ENCODE data around the gene DBT.
"Not testable (repeated sequence)": the region's sequence is repeated elsewhere in the genome, so short reads cannot be mapped to it uniquely, and the experiment has no call there.

Gene DBT

DNA sequence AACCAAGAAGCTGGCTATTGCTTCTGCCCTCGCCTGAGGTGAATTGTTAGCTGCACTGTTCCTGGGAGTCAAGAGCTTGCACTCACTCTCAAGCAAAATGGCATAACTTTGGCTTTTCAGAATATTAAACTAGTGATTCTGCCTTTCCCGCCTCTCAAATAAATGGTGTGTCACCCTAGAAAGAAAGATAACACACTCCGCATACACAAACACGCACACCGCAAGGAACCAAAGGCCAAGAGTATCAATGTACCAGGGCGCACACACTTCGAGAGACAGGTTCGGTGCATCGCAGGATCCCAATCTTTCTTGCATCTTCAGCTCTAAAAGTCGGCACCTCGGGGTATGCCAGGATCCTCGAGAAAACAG, 15.9 kb upstream of the DBT start (continued):
- no peak for TF ChIP-seq ZFHX2 (tag by site-specific recombination; conservative IDR thresholded peaks at IDR 0.05)
- 0 out of 2 replicates have a peak, but pooled peaks have one; percentile 14 for TF ChIP-seq ZFP37 (tag by site-specific recombination; IDR thresholded peaks at IDR 0.05)
- TF ChIP-seq ZNF76 (tag by site-specific recombination; IDR thresholded peaks at IDR 0.05; ENCODE audit: borderline replicate concordance, low read depth), result no peak
- TF ChIP-seq ZNF529 (tag by site-specific recombination; IDR thresholded peaks at IDR 0.05; ENCODE audit: insufficient replicate concordance), result no peak
- TF ChIP-seq, protein P1, sequence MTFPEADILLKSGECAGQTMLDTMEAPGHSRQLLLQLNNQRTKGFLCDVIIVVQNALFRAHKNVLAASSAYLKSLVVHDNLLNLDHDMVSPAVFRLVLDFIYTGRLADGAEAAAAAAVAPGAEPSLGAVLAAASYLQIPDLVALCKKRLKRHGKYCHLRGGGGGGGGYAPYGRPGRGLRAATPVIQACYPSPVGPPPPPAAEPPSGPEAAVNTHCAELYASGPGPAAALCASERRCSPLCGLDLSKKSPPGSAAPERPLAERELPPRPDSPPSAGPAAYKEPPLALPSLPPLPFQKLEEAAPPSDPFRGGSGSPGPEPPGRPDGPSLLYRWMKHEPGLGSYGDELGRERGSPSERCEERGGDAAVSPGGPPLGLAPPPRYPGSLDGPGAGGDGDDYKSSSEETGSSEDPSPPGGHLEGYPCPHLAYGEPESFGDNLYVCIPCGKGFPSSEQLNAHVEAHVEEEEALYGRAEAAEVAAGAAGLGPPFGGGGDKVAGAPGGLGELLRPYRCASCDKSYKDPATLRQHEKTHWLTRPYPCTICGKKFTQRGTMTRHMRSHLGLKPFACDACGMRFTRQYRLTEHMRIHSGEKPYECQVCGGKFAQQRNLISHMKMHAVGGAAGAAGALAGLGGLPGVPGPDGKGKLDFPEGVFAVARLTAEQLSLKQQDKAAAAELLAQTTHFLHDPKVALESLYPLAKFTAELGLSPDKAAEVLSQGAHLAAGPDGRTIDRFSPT (tag by site-specific recombination; IDR thresholded peaks at IDR 0.05), result no peak
- no peak for TF ChIP-seq ZNF416 (tag by site-specific recombination; IDR thresholded peaks at IDR 0.05)
- 0 out of 2 replicates have a peak, but pooled peaks have one; percentile 68 for TF ChIP-seq ZNF777 (tag by site-specific recombination; IDR thresholded peaks at IDR 0.05; ENCODE audit: borderline replicate concordance)
- TF ChIP-seq MEIS1 (CRISPR knock-in tag; IDR thresholded peaks at IDR 0.05; ENCODE audit: borderline replicate concordance), result no peak
- TF ChIP-seq, protein P2, sequence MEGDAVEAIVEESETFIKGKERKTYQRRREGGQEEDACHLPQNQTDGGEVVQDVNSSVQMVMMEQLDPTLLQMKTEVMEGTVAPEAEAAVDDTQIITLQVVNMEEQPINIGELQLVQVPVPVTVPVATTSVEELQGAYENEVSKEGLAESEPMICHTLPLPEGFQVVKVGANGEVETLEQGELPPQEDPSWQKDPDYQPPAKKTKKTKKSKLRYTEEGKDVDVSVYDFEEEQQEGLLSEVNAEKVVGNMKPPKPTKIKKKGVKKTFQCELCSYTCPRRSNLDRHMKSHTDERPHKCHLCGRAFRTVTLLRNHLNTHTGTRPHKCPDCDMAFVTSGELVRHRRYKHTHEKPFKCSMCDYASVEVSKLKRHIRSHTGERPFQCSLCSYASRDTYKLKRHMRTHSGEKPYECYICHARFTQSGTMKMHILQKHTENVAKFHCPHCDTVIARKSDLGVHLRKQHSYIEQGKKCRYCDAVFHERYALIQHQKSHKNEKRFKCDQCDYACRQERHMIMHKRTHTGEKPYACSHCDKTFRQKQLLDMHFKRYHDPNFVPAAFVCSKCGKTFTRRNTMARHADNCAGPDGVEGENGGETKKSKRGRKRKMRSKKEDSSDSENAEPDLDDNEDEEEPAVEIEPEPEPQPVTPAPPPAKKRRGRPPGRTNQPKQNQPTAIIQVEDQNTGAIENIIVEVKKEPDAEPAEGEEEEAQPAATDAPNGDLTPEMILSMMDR (tag by site-specific recombination; IDR thresholded peaks at IDR 0.05), result no peak
- TF ChIP-seq, protein P3, sequence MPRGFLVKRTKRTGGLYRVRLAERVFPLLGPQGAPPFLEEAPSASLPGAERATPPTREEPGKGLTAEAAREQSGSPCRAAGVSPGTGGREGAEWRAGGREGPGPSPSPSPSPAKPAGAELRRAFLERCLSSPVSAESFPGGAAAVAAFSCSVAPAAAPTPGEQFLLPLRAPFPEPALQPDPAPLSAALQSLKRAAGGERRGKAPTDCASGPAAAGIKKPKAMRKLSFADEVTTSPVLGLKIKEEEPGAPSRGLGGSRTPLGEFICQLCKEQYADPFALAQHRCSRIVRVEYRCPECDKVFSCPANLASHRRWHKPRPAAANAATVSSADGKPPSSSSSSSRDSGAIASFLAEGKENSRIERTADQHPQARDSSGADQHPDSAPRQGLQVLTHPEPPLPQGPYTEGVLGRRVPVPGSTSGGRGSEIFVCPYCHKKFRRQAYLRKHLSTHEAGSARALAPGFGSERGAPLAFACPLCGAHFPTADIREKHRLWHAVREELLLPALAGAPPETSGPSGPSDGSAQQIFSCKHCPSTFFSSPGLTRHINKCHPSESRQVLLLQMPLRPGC (tag by site-specific recombination; IDR thresholded peaks at IDR 0.05), result no peak

DNA sequence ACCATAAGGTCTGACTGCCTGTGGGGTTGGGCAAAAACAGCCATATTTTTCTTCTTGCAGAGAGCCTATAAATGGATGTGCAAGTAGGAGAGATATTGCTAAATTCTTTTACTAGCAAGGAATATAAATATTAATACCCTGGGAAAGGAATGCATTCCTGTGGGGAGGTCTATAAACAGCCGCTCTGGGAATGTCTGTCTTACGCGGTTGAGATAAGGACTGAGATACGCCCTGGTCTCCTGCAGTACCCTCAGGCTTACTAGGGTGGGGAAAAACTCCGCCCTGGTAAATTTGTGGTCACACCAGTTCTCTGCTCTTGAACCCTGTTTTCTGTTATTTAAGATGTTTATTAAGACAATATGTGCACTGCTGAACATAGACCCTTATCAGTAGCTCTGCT, 14.4 kb upstream of the DBT start:
- H3K27ac ChIP-seq (ENCODE audit: extremely low read depth, low read depth, low read length); H3K9me3 ChIP-seq (ENCODE audit: control insufficient read depth, insufficient read depth, low read depth, low read length); H3K4me3 ChIP-seq (ENCODE audit: low read depth, low read length); CTCF ChIA-PET; H3K4me1 ChIP-seq (ENCODE audit: control insufficient read depth, insufficient read depth, low read length): not testable (repeated sequence)
- H3K36me3 ChIP-seq (ENCODE audit: control insufficient read depth in 2 of 2, insufficient read depth in 1 of 2, low read length in 2 of 2), result peaks cover 13 to 28% of the 10 kb centered on the region in 2 experiments; a peak in 2 of 3 replicates
- POLR2A ChIA-PET, result interaction anchor here (2.9 kb wide), 1 partner anchor 88 kb away, joined by 18 read pairs; the partner anchor contains the start of gene CDC14A

DNA sequence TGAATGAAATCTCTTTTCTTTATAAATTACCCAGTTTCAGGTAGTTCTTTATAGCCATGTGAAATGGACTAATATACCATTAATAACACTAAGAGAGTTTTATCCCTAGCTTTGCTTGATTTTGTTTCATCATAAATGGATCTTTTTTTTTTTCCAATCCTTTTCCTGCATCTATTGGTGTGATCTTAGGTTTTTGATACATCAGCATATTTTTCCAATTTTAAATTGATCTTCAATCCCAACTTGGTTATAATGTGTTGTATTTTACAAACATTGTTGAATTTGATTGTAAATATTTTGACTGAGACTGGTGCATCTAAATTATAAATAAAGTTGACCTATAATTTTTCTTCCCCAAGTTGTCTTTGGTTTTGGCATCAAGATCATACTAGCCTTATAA, 12.1 kb upstream of the DBT start:
- ChIA-PET CTCF (no interaction called here), POLR2A (no interaction called here)
- Histone ChIP-seq H3K4me1 (ENCODE audit: control insufficient read depth, insufficient read depth, low read length) (no peaks in the 10 kb centered on the region), H3K36me3 (ENCODE audit: control insufficient read depth in 2 of 2, insufficient read depth in 1 of 2, low read length in 2 of 2) (peaks cover 0 to 9% of the 10 kb centered on the region in 2 experiments; a peak in 1 of 3 replicates), H3K9me3 (ENCODE audit: control insufficient read depth, insufficient read depth, low read depth, low read length) (no peaks in the 10 kb centered on the region), H3K27ac (ENCODE audit: extremely low read depth, low read depth, low read length) (no peak overlapping the region), H3K4me3 (ENCODE audit: low read depth, low read length) (no peak overlapping the region)
- TF ChIP-seq, protein P4, sequence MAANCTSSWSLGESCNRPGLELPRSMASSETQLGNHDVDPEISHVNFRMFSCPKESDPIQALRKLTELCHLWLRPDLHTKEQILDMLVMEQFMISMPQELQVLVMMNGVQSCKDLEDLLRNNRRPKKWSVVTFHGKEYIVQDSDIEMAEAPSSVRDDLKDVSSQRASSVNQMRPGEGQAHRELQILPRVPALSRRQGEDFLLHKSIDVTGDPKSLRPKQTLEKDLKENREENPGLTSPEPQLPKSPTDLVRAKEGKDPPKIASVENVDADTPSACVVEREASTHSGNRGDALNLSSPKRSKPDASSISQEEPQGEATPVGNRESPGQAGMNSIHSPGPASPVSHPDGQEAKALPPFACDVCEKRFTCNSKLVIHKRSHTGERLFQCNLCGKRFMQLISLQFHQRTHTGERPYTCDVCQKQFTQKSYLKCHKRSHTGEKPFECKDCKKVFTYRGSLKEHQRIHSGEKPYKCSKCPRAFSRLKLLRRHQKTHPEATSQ (tag by site-specific recombination; IDR thresholded peaks at IDR 0.05), result no peak
- TF ChIP-seq, protein P5, sequence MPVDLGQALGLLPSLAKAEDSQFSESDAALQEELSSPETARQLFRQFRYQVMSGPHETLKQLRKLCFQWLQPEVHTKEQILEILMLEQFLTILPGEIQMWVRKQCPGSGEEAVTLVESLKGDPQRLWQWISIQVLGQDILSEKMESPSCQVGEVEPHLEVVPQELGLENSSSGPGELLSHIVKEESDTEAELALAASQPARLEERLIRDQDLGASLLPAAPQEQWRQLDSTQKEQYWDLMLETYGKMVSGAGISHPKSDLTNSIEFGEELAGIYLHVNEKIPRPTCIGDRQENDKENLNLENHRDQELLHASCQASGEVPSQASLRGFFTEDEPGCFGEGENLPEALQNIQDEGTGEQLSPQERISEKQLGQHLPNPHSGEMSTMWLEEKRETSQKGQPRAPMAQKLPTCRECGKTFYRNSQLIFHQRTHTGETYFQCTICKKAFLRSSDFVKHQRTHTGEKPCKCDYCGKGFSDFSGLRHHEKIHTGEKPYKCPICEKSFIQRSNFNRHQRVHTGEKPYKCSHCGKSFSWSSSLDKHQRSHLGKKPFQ (tag by site-specific recombination; IDR thresholded peaks at IDR 0.05), result no peak
- TF ChIP-seq, protein P6, sequence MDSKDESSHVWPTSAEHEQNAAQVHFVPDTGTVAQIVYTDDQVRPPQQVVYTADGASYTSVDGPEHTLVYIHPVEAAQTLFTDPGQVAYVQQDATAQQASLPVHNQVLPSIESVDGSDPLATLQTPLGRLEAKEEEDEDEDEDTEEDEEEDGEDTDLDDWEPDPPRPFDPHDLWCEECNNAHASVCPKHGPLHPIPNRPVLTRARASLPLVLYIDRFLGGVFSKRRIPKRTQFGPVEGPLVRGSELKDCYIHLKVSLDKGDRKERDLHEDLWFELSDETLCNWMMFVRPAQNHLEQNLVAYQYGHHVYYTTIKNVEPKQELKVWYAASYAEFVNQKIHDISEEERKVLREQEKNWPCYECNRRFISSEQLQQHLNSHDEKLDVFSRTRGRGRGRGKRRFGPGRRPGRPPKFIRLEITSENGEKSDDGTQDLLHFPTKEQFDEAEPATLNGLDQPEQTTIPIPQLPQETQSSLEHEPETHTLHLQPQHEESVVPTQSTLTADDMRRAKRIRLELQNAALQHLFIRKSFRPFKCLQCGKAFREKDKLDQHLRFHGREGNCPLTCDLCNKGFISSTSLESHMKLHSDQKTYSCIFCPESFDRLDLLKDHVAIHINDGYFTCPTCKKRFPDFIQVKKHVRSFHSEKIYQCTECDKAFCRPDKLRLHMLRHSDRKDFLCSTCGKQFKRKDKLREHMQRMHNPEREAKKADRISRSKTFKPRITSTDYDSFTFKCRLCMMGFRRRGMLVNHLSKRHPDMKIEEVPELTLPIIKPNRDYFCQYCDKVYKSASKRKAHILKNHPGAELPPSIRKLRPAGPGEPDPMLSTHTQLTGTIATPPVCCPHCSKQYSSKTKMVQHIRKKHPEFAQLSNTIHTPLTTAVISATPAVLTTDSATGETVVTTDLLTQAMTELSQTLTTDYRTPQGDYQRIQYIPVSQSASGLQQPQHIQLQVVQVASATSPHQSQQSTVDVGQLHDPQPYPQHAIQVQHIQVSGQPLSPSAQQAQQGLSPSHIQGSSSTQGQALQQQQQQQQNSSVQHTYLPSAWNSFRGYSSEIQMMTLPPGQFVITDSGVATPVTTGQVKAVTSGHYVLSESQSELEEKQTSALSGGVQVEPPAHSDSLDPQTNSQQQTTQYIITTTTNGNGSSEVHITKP (tag by site-specific recombination; IDR thresholded peaks at IDR 0.05), result no peak
